ENCODE results near the gene GCSH. TPM values are rescaled to one million over a fixed set of nuclear protein-coding genes. Genes with fewer than 3 reads are reported as not detected.

The GCSH gene
- polyA plus RNA-seq, 1 donor (not counting 4 experiments of a cell fraction or from before 2014, with no cell fraction given), result 67.7 TPM

- Histone ChIP-seq H3K4me3 (ENCODE audit: control insufficient read depth in 2 of 3, extremely low read depth in 1 of 3, insufficient read depth in 2 of 3, low read depth in 1 of 3, low read length in 3 of 3) (no peak overlapping the region), H3K4me2 (ENCODE audit: control insufficient read depth, extremely low read depth, insufficient read depth, low read depth, low read length) (no peak overlapping the region), H3K27ac (ENCODE audit: control insufficient read depth, insufficient read depth, low read length) (no peak overlapping the region), H3K27me3 (ENCODE audit: control insufficient read depth, extremely low read depth, insufficient read depth, low read length) (no peaks in the 10 kb centered on the region), H3K9me1 (ENCODE audit: control insufficient read depth, extremely low read depth, insufficient read depth, low read length) (no peaks in the 10 kb centered on the region), H2AFZ (ENCODE audit: control insufficient read depth, low read length) (no peak overlapping the region), H3K9me3 (ENCODE audit: control insufficient read depth, low read depth, low read length) (no peaks in the 10 kb centered on the region), H3K4me1 (ENCODE audit: control insufficient read depth, extremely low read depth, insufficient read depth, low read length) (peaks cover 9% of the 10 kb centered on the region), H4K20me1 (ENCODE audit: control insufficient read depth, extremely low read depth, insufficient read depth, low read length) (no peaks in the 10 kb centered on the region), H3K36me3 (ENCODE audit: control insufficient read depth in 2 of 2, extremely low read depth in 1 of 2, insufficient read depth in 2 of 2, low read length in 2 of 2) (peaks cover 0 to 2% of the 10 kb centered on the region in 2 experiments), H3K79me2 (ENCODE audit: control insufficient read depth, insufficient read depth, low read length) (no peaks in the 10 kb centered on the region), H3K9ac (ENCODE audit: control insufficient read depth, extremely low read depth, insufficient read depth, low read length) (no peak overlapping the region)
- FAIRE-seq, result no peak
- no peak for DNase-seq (ENCODE audit: low read depth, low spot score)
- dilution Hi-C loops (cut with MboI; ENCODE audit: extremely low pct_ligation_motif_present, low sequenced_read_pairs), result no loop called here
- TF ChIP-seq EZH2 (IDR thresholded peaks at IDR 0.05; ENCODE audit: low read length), result no peak
- TF ChIP-seq, protein P1, sequence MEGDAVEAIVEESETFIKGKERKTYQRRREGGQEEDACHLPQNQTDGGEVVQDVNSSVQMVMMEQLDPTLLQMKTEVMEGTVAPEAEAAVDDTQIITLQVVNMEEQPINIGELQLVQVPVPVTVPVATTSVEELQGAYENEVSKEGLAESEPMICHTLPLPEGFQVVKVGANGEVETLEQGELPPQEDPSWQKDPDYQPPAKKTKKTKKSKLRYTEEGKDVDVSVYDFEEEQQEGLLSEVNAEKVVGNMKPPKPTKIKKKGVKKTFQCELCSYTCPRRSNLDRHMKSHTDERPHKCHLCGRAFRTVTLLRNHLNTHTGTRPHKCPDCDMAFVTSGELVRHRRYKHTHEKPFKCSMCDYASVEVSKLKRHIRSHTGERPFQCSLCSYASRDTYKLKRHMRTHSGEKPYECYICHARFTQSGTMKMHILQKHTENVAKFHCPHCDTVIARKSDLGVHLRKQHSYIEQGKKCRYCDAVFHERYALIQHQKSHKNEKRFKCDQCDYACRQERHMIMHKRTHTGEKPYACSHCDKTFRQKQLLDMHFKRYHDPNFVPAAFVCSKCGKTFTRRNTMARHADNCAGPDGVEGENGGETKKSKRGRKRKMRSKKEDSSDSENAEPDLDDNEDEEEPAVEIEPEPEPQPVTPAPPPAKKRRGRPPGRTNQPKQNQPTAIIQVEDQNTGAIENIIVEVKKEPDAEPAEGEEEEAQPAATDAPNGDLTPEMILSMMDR (optimal IDR thresholded peaks at IDR 0.05 in 1 of 3, IDR thresholded peaks at IDR 0.05 in 1 of 3, conservative IDR thresholded peaks at IDR 0.05 in 1 of 3; ENCODE audit: extremely low read depth in 1 of 3, insufficient read depth in 2 of 3, low read length in 3 of 3), result no peak
These were observed 16.0 kb downstream of the GCSH start for GRCh38 chr16:81080233-81080632.

- H3K9me3 ChIP-seq (ENCODE audit: control insufficient read depth, low read depth, low read length), result no peaks in the 10 kb centered on the region
- H3K27ac ChIP-seq (ENCODE audit: control insufficient read depth, insufficient read depth, low read length), result peak within 1 kb of the TSS; percentile 90
- H3K4me3 ChIP-seq (ENCODE audit: control insufficient read depth in 2 of 3, extremely low read depth in 1 of 3, insufficient read depth in 2 of 3, low read depth in 1 of 3, low read length in 3 of 3), result peak within 1 kb of the TSS; percentile 60 to 95 (median 85)
- peak within 1 kb of the TSS; percentile 88 for H2AFZ ChIP-seq (ENCODE audit: control insufficient read depth, low read length)
- H4K20me1 ChIP-seq (ENCODE audit: control insufficient read depth, extremely low read depth, insufficient read depth, low read length), result no peaks in the 10 kb centered on the region
- no peaks in the 10 kb centered on the region for H3K36me3 ChIP-seq (ENCODE audit: control insufficient read depth in 2 of 2, extremely low read depth in 1 of 2, insufficient read depth in 2 of 2, low read length in 2 of 2)
- no peaks in the 10 kb centered on the region for H3K9me1 ChIP-seq (ENCODE audit: control insufficient read depth, extremely low read depth, insufficient read depth, low read length)
- H3K79me2 ChIP-seq (ENCODE audit: control insufficient read depth, insufficient read depth, low read length), result no peaks in the 10 kb centered on the region
- peak within 1 kb of the TSS; percentile 90 for H3K9ac ChIP-seq (ENCODE audit: control insufficient read depth, extremely low read depth, insufficient read depth, low read length)
- DNase-seq (ENCODE audit: low read depth, low spot score) (no peak), FAIRE-seq (peak; percentile 32)
- H3K4me2 ChIP-seq (ENCODE audit: control insufficient read depth, extremely low read depth, insufficient read depth, low read depth, low read length), result peak within 1 kb of the TSS; percentile 96
- TF ChIP-seq, protein P1 (optimal IDR thresholded peaks at IDR 0.05 in 1 of 3, IDR thresholded peaks at IDR 0.05 in 1 of 3, conservative IDR thresholded peaks at IDR 0.05 in 1 of 3; ENCODE audit: extremely low read depth in 1 of 3, insufficient read depth in 2 of 3, low read length in 3 of 3), result no peak
- TF ChIP-seq EZH2 (IDR thresholded peaks at IDR 0.05; ENCODE audit: low read length), result no peak
- H3K27me3 ChIP-seq (ENCODE audit: control insufficient read depth, extremely low read depth, insufficient read depth, low read length), result no peaks in the 10 kb centered on the region
- dilution Hi-C loops (cut with MboI; ENCODE audit: extremely low pct_ligation_motif_present, low sequenced_read_pairs), result no loop called here
- peaks cover 9% of the 10 kb centered on the region for H3K4me1 ChIP-seq (ENCODE audit: control insufficient read depth, extremely low read depth, insufficient read depth, low read length)
These were observed 18.9 kb downstream of the GCSH start, which contains the start of gene C16orf46 for GRCh38 chr16:81077076-81077940. TSS of gene C16orf46 (minus strand) at chr16:81077238. CDS start at chr16:81063955, 13,283 bp downstream.
